ENCODE results near the gene C1QL4. TPM values are rescaled to one million over a fixed set of nuclear protein-coding genes. Genes with fewer than 3 reads are reported as not detected.

C1QL4 gene
- total and polyA plus RNA-seq, 2 of the 8 experiments (the other 6 are each of a cell fraction or from before 2014, with no cell fraction given): 0.28 to 0.63 TPM

DNA sequence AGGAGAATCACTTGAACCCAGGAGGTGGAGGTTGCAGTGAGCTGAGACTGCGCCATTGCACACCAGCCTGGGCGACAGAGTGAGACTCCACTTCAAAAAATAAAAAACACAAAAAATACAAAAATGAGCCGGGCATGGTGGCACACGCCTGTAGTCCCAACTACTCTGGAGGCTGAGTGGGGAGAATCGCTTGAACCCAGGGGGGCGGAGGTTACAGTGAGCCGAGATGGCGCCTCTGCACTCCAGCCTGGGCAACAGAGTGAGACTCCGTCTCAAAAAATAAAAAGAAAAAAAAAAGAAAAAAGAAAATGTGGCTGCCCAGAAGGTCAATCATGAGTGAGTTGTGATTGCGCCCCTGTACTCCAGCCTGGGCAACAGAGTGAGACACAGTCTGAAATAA, 18.9 kb upstream of the C1QL4 start:
- Histone ChIP-seq H3K56ac (replicated peaks; ENCODE audit: insufficient read length, low read depth, low read length) (no peak overlapping the region), H2BK120ac (replicated peaks; ENCODE audit: low read depth, low read length) (no peak overlapping the region), H3K9ac (replicated peaks in 1 of 4; ENCODE audit: extremely low read depth in 1 of 4, low read depth in 3 of 4, low read length in 3 of 4) (no peak overlapping the region), H3K36me3 (ENCODE audit: control insufficient read depth in 2 of 4, insufficient read depth in 4 of 4, low read length in 3 of 4) (no peaks in the 10 kb centered on the region), H2BK5ac (ENCODE audit: low read depth, low read length) (no peak overlapping the region), H3K4ac (replicated peaks; ENCODE audit: insufficient read length, low read depth, low read length) (no peak overlapping the region), H2BK15ac (ENCODE audit: low read length) (no peak overlapping the region), H2AFZ (ENCODE audit: low read length) (no peak overlapping the region), H4K5ac (ENCODE audit: insufficient read length, low read depth, low read length) (no peak overlapping the region), H3K9me3 (ENCODE audit: insufficient read depth in 2 of 2, low read depth in 1 of 2, low read length in 1 of 2) (no peaks in the 10 kb centered on the region), H2AK5ac (ENCODE audit: low read depth, low read length) (no peak overlapping the region), H3K79me1 (ENCODE audit: low read depth, low read length) (no peaks in the 10 kb centered on the region), H4K20me1 (replicated peaks in 1 of 2; ENCODE audit: control insufficient read depth in 1 of 2, insufficient read depth in 2 of 2, low read length in 2 of 2) (no peaks in the 10 kb centered on the region), H3K27ac (ENCODE audit: low read depth, low read length) (no peak overlapping the region), H4K91ac (replicated peaks; ENCODE audit: insufficient read length, low read length) (no peak overlapping the region), H3K79me2 (ENCODE audit: control insufficient read depth in 1 of 2, insufficient read depth in 2 of 2, low read length in 2 of 2) (no peaks in the 10 kb centered on the region), H3K4me3 (ENCODE audit: extremely low read depth in 1 of 4, insufficient read depth in 2 of 4, low read depth in 3 of 4, low read length in 4 of 4) (no peak overlapping the region), H3K23ac (ENCODE audit: insufficient read length) (no peak overlapping the region), H3K4me2 (ENCODE audit: insufficient read depth in 1 of 2, low read depth in 2 of 2, low read length in 2 of 2) (no peak overlapping the region), H3K23me2 (ENCODE audit: low read depth, low read length) (no peaks in the 10 kb centered on the region), H2BK20ac (ENCODE audit: low read length) (no peak overlapping the region), H3K14ac (ENCODE audit: insufficient read length) (no peak overlapping the region), H3K18ac (ENCODE audit: extremely low read depth, low read length) (no peak overlapping the region), H3K4me1 (replicated peaks in 1 of 4; ENCODE audit: control insufficient read depth in 3 of 4, insufficient read depth in 4 of 4, low read length in 3 of 4) (peaks cover 0 to 3% (median 0%) of the 10 kb centered on the region in 4 experiments; a peak in 1 of 7 replicates), H2BK12ac (ENCODE audit: low read depth, low read length) (no peak overlapping the region), H4K8ac (ENCODE audit: extremely low read depth, insufficient read depth, low read length) (no peak overlapping the region), H3K27me3 (replicated peaks in 1 of 4; ENCODE audit: control insufficient read depth in 3 of 4, extremely low read depth in 1 of 4, insufficient read depth in 3 of 4, low read length in 3 of 4) (no peaks in the 10 kb centered on the region)
- CTCF ChIA-PET (ENCODE audit: partially characterized antibody): interaction anchor here (1.2 to 26.7 kb wide), 9 partner anchors 9 to 200 kb away, joined by 3 to 538 read pairs (median 29); partner anchors contain the start of genes DNAJC22 and PRPH
- WGBS, 2 experiments (ENCODE audit: extremely low coverage in 1 of 2, insufficient coverage in 1 of 2, insufficient read length in 1 of 2, insufficient replicate concordance in 2 of 2, low coverage in 1 of 2, low lambda C conversion rate in 2 of 2, missing lambda C conversion rate in 1 of 2): 91% methylated on average over 10 of the region's 10 CpGs; no CpG with 5 or more reads in 1 of the 2 experiments
- DNase-seq (ENCODE audit: low read depth in 1 of 2, low spot score in 2 of 2): no peak
- POLR2A ChIA-PET (ENCODE audit: partially characterized antibody): no interaction called here
- FAIRE-seq: no peak
- no peak for TF ChIP-seq ATF2 (IDR thresholded peaks at IDR 0.05; ENCODE audit: low read length)
- no peak for TF ChIP-seq MAX (IDR thresholded peaks at IDR 0.05)
- no peak for TF ChIP-seq TBP (IDR thresholded peaks at IDR 0.05; ENCODE audit: low read depth, low read length)
- no peak for TF ChIP-seq SUZ12 (IDR thresholded peaks at IDR 0.05; ENCODE audit: low read length)
- no peak for TF ChIP-seq ZNF274 (IDR thresholded peaks at IDR 0.05; ENCODE audit: borderline replicate concordance, extremely low read depth, low read length)
- no peak for TF ChIP-seq NRF1 (IDR thresholded peaks at IDR 0.05; ENCODE audit: low read depth, low read length)
- TF ChIP-seq EGR1 (IDR thresholded peaks at IDR 0.05; ENCODE audit: borderline replicate concordance, low read depth, low read length): no peak
- TF ChIP-seq BCL11A (IDR thresholded peaks at IDR 0.05; ENCODE audit: low read depth in 2 of 2, low read length in 2 of 2): no peak
- no peak for TF ChIP-seq KDM4A (IDR thresholded peaks at IDR 0.05; ENCODE audit: low read depth, low read length, severe bottlenecking)
- no peak for TF ChIP-seq CEBPB (IDR thresholded peaks at IDR 0.05; ENCODE audit: low read depth, low read length)
- TF ChIP-seq CHD1 (IDR thresholded peaks at IDR 0.05; ENCODE audit: low read depth, low read length): no peak
- TF ChIP-seq CREB1 (IDR thresholded peaks at IDR 0.05): no peak
- no peak for TF ChIP-seq HDAC2 (IDR thresholded peaks at IDR 0.05; ENCODE audit: borderline replicate concordance in 1 of 2, low read depth in 2 of 2, low read length in 2 of 2)

Measured in H1 (cell line).